Hypothalamus (tissue), 51 donors: Measurements from ENCODE around the gene GALNT2.

Source experiments
- DNase-seq, 51 donors: peaks; one replicate each; lab custom pipeline; 2025; lab: John Stamatoyannopoulos, UW

GALNT2 gene

DNA sequence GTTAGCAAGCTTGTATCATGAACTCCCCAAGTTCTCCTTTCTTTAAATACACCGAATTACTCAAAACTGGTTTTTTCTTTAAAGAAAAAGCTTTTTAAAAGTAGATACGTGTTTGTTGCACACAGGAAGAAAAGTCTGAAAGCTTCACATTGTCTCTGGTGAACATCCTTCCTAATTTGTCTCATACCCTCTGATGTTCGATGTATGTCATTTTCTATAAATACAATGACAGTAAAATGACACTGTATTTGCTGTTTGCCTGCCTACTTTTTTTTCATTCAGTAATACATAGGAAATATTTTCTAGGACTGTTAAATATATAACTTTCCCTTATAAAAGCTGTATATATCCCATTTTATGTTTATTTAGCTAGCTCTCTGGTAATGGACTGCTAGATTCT is 153.9 kb downstream of the GALNT2 start:
- DNase-seq, result no peak

GRCh38 chr1:230222678-230223077 is 155.6 kb downstream of the GALNT2 start:
- no peak for DNase-seq

GRCh38 chr1:230224101-230224960 is 157.3 kb downstream of the GALNT2 start:
- DNase-seq, result no peak

DNA sequence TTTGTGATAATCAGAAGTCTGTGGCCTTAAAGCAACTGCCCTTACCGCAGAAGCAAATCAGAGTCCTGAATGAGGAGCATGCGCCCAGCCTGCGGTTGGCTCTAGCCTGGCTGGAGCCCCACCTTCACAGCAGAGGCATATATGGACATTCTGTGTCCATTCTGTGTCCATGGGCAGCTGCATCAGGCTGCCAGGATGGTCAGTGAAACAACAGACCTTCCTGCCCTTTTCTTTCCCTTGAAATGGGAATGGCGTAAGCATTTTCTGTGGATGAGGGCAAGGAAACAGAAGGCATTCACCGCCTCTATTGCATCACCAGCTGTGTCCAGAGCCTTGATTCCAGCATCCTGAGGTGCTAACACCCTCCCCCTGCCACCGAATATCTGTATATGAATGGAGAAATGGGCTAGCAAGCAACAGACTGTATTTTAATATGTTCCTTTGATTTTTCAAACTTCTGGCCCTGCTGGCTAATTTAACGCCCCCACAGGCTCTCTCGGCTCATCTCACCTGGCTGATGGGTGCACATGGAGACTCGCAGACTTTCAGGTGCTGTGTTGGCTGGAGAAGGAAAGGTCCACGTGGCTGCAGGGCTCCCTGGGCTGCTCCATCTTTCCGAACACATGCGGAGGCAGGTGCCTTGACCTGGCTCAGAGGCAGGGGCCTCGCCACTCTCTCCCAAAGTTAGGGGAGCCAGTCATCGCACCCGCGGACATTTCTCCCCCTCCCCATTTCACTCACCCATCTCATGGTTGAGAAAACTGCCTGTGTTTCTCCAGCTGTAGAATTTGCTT is 159.2 kb downstream of the GALNT2 start:
- DNase-seq, result no peak

DNA sequence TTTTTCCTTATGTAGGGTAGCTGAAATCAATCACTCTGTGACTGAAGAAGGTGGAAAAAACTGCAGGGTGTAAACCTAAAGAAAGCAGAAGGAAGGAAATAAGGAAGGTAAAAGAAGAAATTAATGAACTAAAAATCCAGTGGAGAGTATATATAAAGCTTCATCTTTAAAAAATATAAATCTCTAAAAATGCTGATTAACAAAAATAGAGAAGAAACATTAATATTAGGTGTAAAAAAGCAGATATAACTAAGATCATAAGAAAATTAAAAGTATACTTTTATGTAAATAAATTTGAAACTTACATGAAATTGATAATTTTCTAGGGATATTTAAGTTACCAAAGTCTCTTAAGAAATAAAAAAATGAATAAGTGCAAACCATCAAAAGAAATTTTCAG is 159.8 kb downstream of the GALNT2 start:
- DNase-seq, result no peak

- DNase-seq, result no peak
These were observed 161.3 kb downstream of the GALNT2 start for GRCh38 chr1:230228236-230228897.

GRCh38 chr1:230230273-230230672 is 163.2 kb downstream of the GALNT2 start:
- no peak for DNase-seq

DNA sequence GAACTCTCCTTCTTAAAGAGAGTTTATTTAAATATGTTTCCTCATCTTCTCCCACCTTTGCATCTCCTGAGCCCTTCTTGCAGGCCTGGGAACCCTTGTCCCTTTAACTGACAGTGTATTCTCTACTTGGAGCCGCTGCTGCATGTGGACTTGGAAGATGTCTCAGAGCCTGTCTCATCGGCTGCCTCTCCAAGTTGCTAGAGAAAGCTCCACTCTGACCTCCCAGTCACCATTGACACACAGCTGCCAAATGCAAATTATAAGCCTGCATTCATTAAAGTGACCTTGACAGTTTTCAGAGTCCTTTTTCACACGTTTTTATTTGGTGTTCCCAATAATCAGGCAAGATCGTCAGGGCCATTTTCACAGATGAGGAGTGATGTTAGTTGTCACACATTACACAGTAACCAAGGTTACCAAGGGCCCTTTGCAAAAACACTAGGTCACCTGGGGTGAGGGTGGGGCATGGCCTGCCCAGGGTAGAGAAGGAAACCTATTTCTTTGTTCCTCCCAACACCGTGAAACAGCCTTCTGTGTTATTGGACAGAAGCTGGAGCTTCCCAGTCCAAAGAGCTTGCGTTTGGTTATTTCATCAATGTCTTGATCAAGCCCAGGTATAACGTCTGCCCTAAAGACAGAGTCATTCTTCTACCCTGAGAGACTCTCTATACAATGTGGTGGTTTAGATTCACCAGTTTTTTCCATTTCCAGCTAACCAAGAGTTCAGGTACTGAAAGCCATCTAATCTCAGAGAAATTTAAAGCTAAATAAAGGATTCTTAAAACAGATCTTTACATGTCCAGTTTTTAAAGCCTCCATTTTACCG is 164.1 kb downstream of the GALNT2 start:
- DNase-seq, result no peak

- peak in 2 of 51 donors; percentile 29 to 36 for DNase-seq
These were observed 164.7 kb downstream of the GALNT2 start for GRCh38 chr1:230231774-230232145.

GRCh38 chr1:230232371-230232771 is 165.3 kb downstream of the GALNT2 start:
- DNase-seq, result no peak

- DNase-seq, result no peak
These were observed 166.7 kb downstream of the GALNT2 start for GRCh38 chr1:230233786-230234185.

GRCh38 chr1:230235876-230236275 is 168.8 kb downstream of the GALNT2 start:
- no peak for DNase-seq

DNA sequence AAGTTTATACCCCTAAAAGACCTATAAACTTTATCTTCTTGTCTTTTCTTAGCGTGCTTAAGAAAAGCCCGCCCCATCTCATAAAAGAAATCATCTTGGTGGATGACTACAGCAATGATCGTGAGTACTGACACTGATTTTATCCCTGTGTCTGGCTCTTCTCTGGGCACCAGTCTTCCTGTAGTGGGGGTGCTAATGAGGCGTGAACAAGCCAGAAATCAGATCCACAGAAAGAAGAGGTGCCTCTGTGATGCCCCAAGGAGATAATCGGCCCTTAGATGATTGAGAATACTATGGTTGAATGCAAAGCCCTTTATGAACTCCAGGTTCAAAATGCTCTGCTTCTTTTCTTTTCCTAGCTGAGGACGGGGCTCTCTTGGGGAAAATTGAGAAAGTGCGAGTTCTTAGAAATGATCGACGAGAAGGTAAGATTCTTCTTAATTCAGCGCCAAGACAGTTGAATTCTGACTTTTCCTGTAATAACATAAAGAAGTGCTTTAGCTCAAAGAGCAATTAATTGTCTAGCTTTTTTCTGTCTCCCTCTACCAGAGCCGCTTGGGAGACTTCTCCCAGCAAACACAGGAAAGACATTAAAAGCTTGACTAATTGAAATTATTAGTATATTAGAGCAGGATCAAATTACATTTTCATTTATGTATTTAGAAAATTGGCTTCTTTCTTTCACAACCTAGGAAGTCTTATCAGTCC is 169.4 kb downstream of the GALNT2 start:
- DNase-seq, result no peak

GRCh38 chr1:230237009-230237370 is 170.0 kb downstream of the GALNT2 start:
- DNase-seq, result no peak

DNA sequence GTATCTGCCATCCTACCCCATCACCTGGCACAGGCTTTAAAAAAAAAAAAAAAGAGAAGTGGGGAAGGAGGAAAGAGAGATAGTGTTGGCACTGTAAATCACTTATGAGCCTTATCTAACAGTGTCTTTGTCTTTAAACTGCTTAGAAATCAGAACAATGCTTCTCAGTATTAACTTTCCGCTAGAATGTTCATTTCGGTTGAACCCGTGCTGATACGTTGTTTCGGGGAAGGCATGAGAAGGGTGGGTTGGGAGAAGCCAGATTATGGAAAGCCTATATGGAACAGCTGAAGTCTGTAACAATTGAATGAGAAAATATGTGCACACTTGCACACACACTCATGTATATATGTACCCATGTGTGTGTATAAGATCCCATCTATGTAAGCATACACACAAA is 170.8 kb downstream of the GALNT2 start:
- DNase-seq, result no peak

- DNase-seq, result no peak
These were observed 173.5 kb downstream of the GALNT2 start for GRCh38 chr1:230240446-230241086.

GRCh38 chr1:230242326-230242725 is 175.3 kb downstream of the GALNT2 start:
- no peak for DNase-seq

DNA sequence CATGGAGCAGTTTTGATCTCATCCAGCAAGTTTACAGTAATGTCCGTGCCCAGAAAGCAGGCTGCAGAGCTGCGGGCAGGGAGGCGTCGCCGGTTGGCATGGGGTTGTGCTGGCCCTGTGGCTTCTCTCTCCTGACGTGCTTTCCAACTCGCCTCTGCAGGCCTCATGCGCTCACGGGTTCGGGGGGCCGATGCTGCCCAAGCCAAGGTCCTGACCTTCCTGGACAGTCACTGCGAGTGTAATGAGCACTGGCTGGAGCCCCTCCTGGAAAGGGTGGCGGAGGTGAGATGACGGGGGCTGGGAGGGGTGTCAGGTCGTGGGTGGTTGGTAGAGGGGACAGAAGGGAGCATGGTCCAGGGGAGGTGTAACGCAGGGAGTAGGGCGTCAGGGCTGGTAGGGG is 176.1 kb downstream of the GALNT2 start:
- no peak for DNase-seq

DNA sequence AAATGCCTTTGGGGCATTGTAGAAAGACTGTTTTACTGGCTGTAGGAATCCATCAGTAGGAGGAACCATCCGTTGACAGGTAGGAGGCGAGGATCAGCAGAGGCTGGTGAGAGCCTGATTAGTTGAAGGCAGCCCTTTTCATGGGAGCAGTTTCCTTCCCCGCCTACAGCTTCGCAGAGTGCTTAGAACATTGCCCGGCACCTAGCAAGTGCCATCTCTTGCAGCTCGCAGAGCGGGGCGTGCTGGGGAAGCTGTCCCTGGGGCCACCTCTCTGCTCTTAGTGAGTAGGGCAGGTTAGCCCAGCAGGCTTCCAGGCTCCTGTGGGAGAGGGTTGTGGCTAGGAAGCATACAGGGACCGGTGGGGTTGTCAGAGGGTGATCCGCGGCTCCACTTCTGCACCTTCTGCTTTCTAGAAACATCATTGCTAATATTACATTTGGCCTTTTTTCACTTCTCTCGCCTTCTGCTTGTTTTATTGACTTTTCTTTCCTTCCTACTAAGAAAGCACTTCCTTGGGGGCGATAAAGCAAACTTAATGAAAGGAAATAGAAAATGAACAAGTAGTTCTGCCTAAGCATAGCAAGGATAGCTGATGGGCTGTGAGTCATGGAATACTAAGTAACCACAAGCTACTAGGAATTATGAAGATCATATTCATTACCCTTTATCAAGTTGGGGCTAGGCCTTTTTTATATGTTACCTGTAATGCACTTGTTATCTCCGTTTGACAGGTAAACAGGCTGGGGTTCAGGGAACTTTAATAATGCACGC is 176.7 kb downstream of the GALNT2 start:
- peak in 1 of 51 donors; percentile 27 for DNase-seq
